ENCODE data around the gene RAB35.

Gene RAB35

GRCh38 chr12:120132863-120133385, 16.4 kb upstream of the RAB35 start:
- peak; percentile 76 for DNase-seq (ENCODE audit: low spot score)
- no peak for TF ChIP-seq CTCF (IDR thresholded peaks at IDR 0.05; ENCODE audit: extremely low read depth, missing control alignments)

GRCh38 chr12:120132054-120132836, 15.7 kb upstream of the RAB35 start:
- DNase-seq (ENCODE audit: low spot score): no peak
- no peak for TF ChIP-seq CTCF (IDR thresholded peaks at IDR 0.05; ENCODE audit: extremely low read depth, missing control alignments)

GRCh38 chr12:120131116-120131515, 14.6 kb upstream of the RAB35 start:
- DNase-seq (ENCODE audit: low spot score): no peak
- no peak for TF ChIP-seq CTCF (IDR thresholded peaks at IDR 0.05; ENCODE audit: extremely low read depth, missing control alignments)

GRCh38 chr12:120130011-120130410, 13.5 kb upstream of the RAB35 start:
- no peak for TF ChIP-seq CTCF (IDR thresholded peaks at IDR 0.05; ENCODE audit: extremely low read depth, missing control alignments)
- DNase-seq (ENCODE audit: low spot score): no peak

- no peak for TF ChIP-seq CTCF (IDR thresholded peaks at IDR 0.05; ENCODE audit: extremely low read depth, missing control alignments)
- no peak for DNase-seq (ENCODE audit: low spot score)
Measured at GRCh38 chr12:120126635-120127005, 10.1 kb upstream of the RAB35 start.

GRCh38 chr12:120125792-120126634, 9.5 kb upstream of the RAB35 start:
- no peak for DNase-seq (ENCODE audit: low spot score)
- TF ChIP-seq CTCF (IDR thresholded peaks at IDR 0.05; ENCODE audit: extremely low read depth, missing control alignments): no peak

- TF ChIP-seq CTCF (IDR thresholded peaks at IDR 0.05; ENCODE audit: extremely low read depth, missing control alignments): no peak
- DNase-seq (ENCODE audit: low spot score): no peak
Measured at GRCh38 chr12:120125029-120125428, 8.5 kb upstream of the RAB35 start.
